Fibroblast of lung (primary cell): ENCODE results near the gene IER3IP1.

Experiments
- EZH2 ChIP-seq: IDR thresholded peaks from 2 replicates; pipeline ENCODE4 v1.5.1; 2012; ENCODE audit warnings: low read length, control low read depth, mild to moderate bottlenecking; ENCODE audit errors: missing control alignments
- TF ChIP-seq, protein P1 (sequence below), 2 donors: IDR thresholded peaks in 1 of 2; conservative IDR thresholded peaks in 1 of 2; 1 replicate in 1 of 2; 2 replicates in 1 of 2; pipeline ENCODE4 v1.5.1; 2011 to 2012; ENCODE audit warnings: low read length in 2 of 2, control low read depth in 1 of 2, inconsistent platforms in 1 of 2, low read depth in 1 of 2, mild to moderate bottlenecking in 1 of 2

DNA sequence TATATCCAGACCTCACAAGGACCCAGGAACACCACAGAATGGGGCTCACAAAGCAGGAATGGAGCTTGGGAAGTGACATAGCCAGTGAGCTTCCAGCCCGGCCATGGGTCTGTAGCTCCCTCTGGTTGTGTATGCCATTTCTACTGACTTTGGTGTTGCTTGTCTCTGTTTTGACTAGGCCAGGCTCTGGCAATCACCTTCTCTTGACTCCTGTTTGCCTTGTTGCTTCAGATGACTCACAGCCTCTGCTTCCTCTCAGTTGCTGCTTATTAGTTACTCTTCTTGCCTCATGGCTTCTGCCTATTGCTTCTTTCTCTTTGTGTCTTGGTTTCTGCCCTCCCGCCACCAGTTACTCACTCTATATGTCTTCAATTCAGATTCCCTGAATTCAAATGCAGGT, 15.8 kb upstream of the IER3IP1 start:
- TF ChIP-seq, protein P1, sequence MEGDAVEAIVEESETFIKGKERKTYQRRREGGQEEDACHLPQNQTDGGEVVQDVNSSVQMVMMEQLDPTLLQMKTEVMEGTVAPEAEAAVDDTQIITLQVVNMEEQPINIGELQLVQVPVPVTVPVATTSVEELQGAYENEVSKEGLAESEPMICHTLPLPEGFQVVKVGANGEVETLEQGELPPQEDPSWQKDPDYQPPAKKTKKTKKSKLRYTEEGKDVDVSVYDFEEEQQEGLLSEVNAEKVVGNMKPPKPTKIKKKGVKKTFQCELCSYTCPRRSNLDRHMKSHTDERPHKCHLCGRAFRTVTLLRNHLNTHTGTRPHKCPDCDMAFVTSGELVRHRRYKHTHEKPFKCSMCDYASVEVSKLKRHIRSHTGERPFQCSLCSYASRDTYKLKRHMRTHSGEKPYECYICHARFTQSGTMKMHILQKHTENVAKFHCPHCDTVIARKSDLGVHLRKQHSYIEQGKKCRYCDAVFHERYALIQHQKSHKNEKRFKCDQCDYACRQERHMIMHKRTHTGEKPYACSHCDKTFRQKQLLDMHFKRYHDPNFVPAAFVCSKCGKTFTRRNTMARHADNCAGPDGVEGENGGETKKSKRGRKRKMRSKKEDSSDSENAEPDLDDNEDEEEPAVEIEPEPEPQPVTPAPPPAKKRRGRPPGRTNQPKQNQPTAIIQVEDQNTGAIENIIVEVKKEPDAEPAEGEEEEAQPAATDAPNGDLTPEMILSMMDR (conservative IDR thresholded peaks at IDR 0.05 in 1 of 2, IDR thresholded peaks at IDR 0.05 in 1 of 2; ENCODE audit: low read depth in 1 of 2, low read length in 2 of 2), result no peak
- no peak for TF ChIP-seq EZH2
